ENCODE data around the gene C1QB.

The C1QB gene

GRCh38 chr1:22708777-22709176, 55.7 kb downstream of the C1QB start:
- H3K36me3 ChIP-seq (ENCODE audit: low read depth) = no peaks in the 10 kb centered on the region
- H3K27me3 ChIP-seq (ENCODE audit: insufficient read depth, poor library complexity, severe bottlenecking) = no peaks in the 10 kb centered on the region
- no peak for ATAC-seq (ENCODE audit: low read depth)
- no peak overlapping the region for H3K27ac ChIP-seq (ENCODE audit: poor library complexity, severe bottlenecking)
- H3K9me3 ChIP-seq (ENCODE audit: severe bottlenecking) = no peaks in the 10 kb centered on the region
- H3K4me1 ChIP-seq (ENCODE audit: insufficient read depth, poor library complexity, severe bottlenecking) = peaks cover 12% of the 10 kb centered on the region
- TF ChIP-seq, protein P1, sequence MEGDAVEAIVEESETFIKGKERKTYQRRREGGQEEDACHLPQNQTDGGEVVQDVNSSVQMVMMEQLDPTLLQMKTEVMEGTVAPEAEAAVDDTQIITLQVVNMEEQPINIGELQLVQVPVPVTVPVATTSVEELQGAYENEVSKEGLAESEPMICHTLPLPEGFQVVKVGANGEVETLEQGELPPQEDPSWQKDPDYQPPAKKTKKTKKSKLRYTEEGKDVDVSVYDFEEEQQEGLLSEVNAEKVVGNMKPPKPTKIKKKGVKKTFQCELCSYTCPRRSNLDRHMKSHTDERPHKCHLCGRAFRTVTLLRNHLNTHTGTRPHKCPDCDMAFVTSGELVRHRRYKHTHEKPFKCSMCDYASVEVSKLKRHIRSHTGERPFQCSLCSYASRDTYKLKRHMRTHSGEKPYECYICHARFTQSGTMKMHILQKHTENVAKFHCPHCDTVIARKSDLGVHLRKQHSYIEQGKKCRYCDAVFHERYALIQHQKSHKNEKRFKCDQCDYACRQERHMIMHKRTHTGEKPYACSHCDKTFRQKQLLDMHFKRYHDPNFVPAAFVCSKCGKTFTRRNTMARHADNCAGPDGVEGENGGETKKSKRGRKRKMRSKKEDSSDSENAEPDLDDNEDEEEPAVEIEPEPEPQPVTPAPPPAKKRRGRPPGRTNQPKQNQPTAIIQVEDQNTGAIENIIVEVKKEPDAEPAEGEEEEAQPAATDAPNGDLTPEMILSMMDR (IDR thresholded peaks at IDR 0.05; ENCODE audit: poor library complexity, severe bottlenecking) = no peak
- H3K4me3 ChIP-seq (ENCODE audit: severe bottlenecking) = no peak overlapping the region
- DNase-seq (ENCODE audit: low spot score) = no peak

GRCh38 chr1:22709227-22709626, 56.2 kb downstream of the C1QB start:
- DNase-seq (ENCODE audit: low spot score) = no peak
- TF ChIP-seq, protein P1 (IDR thresholded peaks at IDR 0.05; ENCODE audit: poor library complexity, severe bottlenecking) = peak; percentile 9
- Histone ChIP-seq H3K4me3 (ENCODE audit: severe bottlenecking) (no peak overlapping the region), H3K4me1 (ENCODE audit: insufficient read depth, poor library complexity, severe bottlenecking) (peaks cover 12% of the 10 kb centered on the region), H3K27me3 (ENCODE audit: insufficient read depth, poor library complexity, severe bottlenecking) (no peaks in the 10 kb centered on the region), H3K9me3 (ENCODE audit: severe bottlenecking) (no peaks in the 10 kb centered on the region), H3K27ac (ENCODE audit: poor library complexity, severe bottlenecking) (no peak overlapping the region), H3K36me3 (ENCODE audit: low read depth) (no peaks in the 10 kb centered on the region)
- ATAC-seq (ENCODE audit: low read depth) = no peak

GRCh38 chr1:22709891-22710700, 57.1 kb downstream of the C1QB start:
- Histone ChIP-seq H3K27me3 (ENCODE audit: insufficient read depth, poor library complexity, severe bottlenecking) (no peaks in the 10 kb centered on the region), H3K4me3 (ENCODE audit: severe bottlenecking) (peak overlapping the region; percentile 60), H3K4me1 (ENCODE audit: insufficient read depth, poor library complexity, severe bottlenecking) (peaks cover 6% of the 10 kb centered on the region), H3K9me3 (ENCODE audit: severe bottlenecking) (no peaks in the 10 kb centered on the region), H3K36me3 (ENCODE audit: low read depth) (no peaks in the 10 kb centered on the region), H3K27ac (ENCODE audit: poor library complexity, severe bottlenecking) (peak overlapping the region; percentile 47)
- DNase-seq (ENCODE audit: low spot score) (no peak), ATAC-seq (ENCODE audit: low read depth) (peak; percentile 27; the same call in 2 of the 3 replicates)
- TF ChIP-seq, protein P1 (IDR thresholded peaks at IDR 0.05; ENCODE audit: poor library complexity, severe bottlenecking) = no peak

- no peaks in the 10 kb centered on the region for H3K36me3 ChIP-seq (ENCODE audit: low read depth)
- ATAC-seq (ENCODE audit: low read depth) (peak; percentile 55), DNase-seq (ENCODE audit: low spot score) (no peak)
- peak within 1 kb of the TSS; percentile 47 for H3K27ac ChIP-seq (ENCODE audit: poor library complexity, severe bottlenecking)
- peak within 1 kb of the TSS; percentile 60 for H3K4me3 ChIP-seq (ENCODE audit: severe bottlenecking)
- TF ChIP-seq, protein P1 (IDR thresholded peaks at IDR 0.05; ENCODE audit: poor library complexity, severe bottlenecking) = no peak
- peaks cover 6% of the 10 kb centered on the region for H3K4me1 ChIP-seq (ENCODE audit: insufficient read depth, poor library complexity, severe bottlenecking)
- no peaks in the 10 kb centered on the region for H3K27me3 ChIP-seq (ENCODE audit: insufficient read depth, poor library complexity, severe bottlenecking)
- no peaks in the 10 kb centered on the region for H3K9me3 ChIP-seq (ENCODE audit: severe bottlenecking)
Measured at GRCh38 chr1:22710701-22711049, 57.6 kb downstream of the C1QB start, which contains the start of gene EPHB2. TSS of gene EPHB2 (plus strand) at chr1:22710839. CDS start at chr1:22710983, 144 bp downstream.

DNA sequence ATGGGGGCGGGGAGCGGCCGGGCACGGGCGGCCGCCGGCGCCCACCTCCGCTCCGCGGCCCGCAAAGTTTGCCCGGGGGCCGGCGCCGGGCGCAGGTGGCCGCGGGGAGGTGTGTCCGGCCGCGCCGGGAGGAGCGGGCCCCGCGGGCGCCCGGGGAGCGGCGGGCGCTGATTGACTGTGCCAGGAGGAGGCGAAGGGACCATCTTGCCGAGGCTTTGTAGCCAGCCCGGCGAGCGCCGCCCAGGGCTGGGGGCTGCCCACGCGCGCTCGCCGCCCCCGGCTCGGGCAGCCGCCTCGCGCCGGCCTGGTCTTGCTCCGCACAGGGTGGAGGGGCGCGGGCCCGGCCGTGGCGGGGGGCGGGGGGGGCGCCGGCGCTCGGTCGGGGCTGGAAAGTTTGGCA, 58.0 kb downstream of the C1QB start:
- peak; percentile 41; the same call in 2 of the 3 replicates for ATAC-seq (ENCODE audit: low read depth)

More for the DNA sequence above, 58.0 kb downstream of the C1QB start:
- Histone ChIP-seq H3K4me1 (ENCODE audit: insufficient read depth, poor library complexity, severe bottlenecking) (peaks cover 6% of the 10 kb centered on the region), H3K27me3 (ENCODE audit: insufficient read depth, poor library complexity, severe bottlenecking) (no peaks in the 10 kb centered on the region), H3K9me3 (ENCODE audit: severe bottlenecking) (no peaks in the 10 kb centered on the region), H3K27ac (ENCODE audit: poor library complexity, severe bottlenecking) (peak overlapping the region; percentile 47), H3K4me3 (ENCODE audit: severe bottlenecking) (peak overlapping the region; percentile 60), H3K36me3 (ENCODE audit: low read depth) (no peaks in the 10 kb centered on the region)
- TF ChIP-seq, protein P1 (IDR thresholded peaks at IDR 0.05; ENCODE audit: poor library complexity, severe bottlenecking) = no peak
- no peak for DNase-seq (ENCODE audit: low spot score)
